Panc1 (cell line): ENCODE measurements around the gene HMX1. TPM values are rescaled to one million over a fixed set of nuclear protein-coding genes. Genes with fewer than 3 reads are reported as not detected.

Experiments
- ATAC-seq: fragments of 200-7000 bp; cut with Tn5 transposase; 2 replicates; pipeline ENCODE4 v1.9.1; 2020; ENCODE audit warnings: mild to moderate bottlenecking, moderate library complexity
- BruUV-seq: library from RNA; stranded (reverse); fragments of 400-500 nt; replicated peaks from 2 replicates; lab custom pipeline; 2021; lab: Mats Ljungman, UMichigan
- CTCF ChIA-PET: fragments of 300-600 bp; sonication (Branson Sonifier 250); formaldehyde crosslinking; loops from one replicate; lab custom pipeline; 2022; ENCODE audit warnings: antibody characterized with exemption; lab: Charles Lee
- POLR2A ChIA-PET: fragments of 300-600 bp; sonication (Branson Sonifier 250); formaldehyde crosslinking; loops from one replicate; lab custom pipeline; 2022; ENCODE audit warnings: antibody characterized with exemption; lab: Charles Lee
- DNase-seq: peaks from one replicate; pipeline ENCODE4 v3.0.0-alpha.2; 2010; ENCODE audit warnings: low read depth, low spot score
- H3K27ac ChIP-seq: 2 replicates; pipeline ENCODE4 v1.5.1; 2011; ENCODE audit warnings: mild to moderate bottlenecking, low read length, inconsistent platforms
- H3K27me3 ChIP-seq: fragments of 200-500 bp; sonication (Bioruptor generic); 2 replicates; pipeline ENCODE4 v1.6.0; 2014; ENCODE audit warnings: low read length, inconsistent platforms; ENCODE audit not compliant: control insufficient read depth, insufficient read depth
- H3K36me3 ChIP-seq: fragments of 200-500 bp; sonication (Bioruptor generic); 2 replicates; pipeline ENCODE4 v1.5.1; 2014; ENCODE audit warnings: inconsistent platforms, mild to moderate bottlenecking, low read length, moderate library complexity; ENCODE audit not compliant: control insufficient read depth, insufficient read depth
- H3K4me1 ChIP-seq: 2 replicates; pipeline ENCODE4 v1.5.1; 2011; ENCODE audit warnings: inconsistent platforms, mild to moderate bottlenecking, low read length, moderate library complexity; ENCODE audit not compliant: control insufficient read depth, insufficient read depth
- H3K4me3 ChIP-seq, 2 experiments: 2 replicates each; pipeline ENCODE4 v1.5.1; 2011 to 2012; ENCODE audit warnings: low read depth in 2 of 2, low read length in 2 of 2, mild to moderate bottlenecking in 2 of 2, inconsistent platforms in 1 of 2, moderate library complexity in 1 of 2
- H3K9me3 ChIP-seq: fragments of 200-500 bp; sonication (Bioruptor generic); 2 replicates; pipeline ENCODE4 v1.5.1; 2014; ENCODE audit warnings: low read depth, mild to moderate bottlenecking, inconsistent platforms, low read length, moderate library complexity; ENCODE audit not compliant: control insufficient read depth, insufficient read depth
- CTCF ChIP-seq: fragments of 450-650 bp; IDR thresholded peaks from 2 replicates; pipeline ENCODE4 v1.5.1; 2017; ENCODE audit warnings: mild to moderate bottlenecking
- POLR2AphosphoS5 ChIP-seq: IDR thresholded peaks from 2 replicates; pipeline ENCODE4 v1.6.1; 2012; ENCODE audit warnings: mild to moderate bottlenecking, low read depth, low read length, moderate library complexity
- SIN3A ChIP-seq: IDR thresholded peaks from 2 replicates; pipeline ENCODE4 v1.6.1; 2012; ENCODE audit warnings: low read depth, mild to moderate bottlenecking, low read length, moderate library complexity, borderline replicate concordance; ENCODE audit not compliant: insufficient read depth
- TCF7L2 ChIP-seq: IDR thresholded peaks from 2 replicates; pipeline ENCODE4 v1.6.1; 2011; ENCODE audit warnings: mild to moderate bottlenecking, low read depth, low read length, inconsistent platforms
- in situ Hi-C: cut with HindIII; loops from 2 replicates; pipeline ENCODE4 v1.10.0; 2016; ENCODE audit warnings: low sequenced_read_pairs, low pct_unique_long_range_greater_than_20kb
- intact Hi-C: fragments of 100-400 bp; cut with micrococcal nuclease; formaldehyde crosslinking; loops from one replicate; pipeline ENCODE4 v1.10.0; 2022; ENCODE audit not compliant: unreplicated experiment
- total RNA-seq: library from RNA; stranded (reverse); gene quantifications from one replicate; pipeline ENCODE4 v1.2.1, GENCODE V29; 2021; ENCODE audit not compliant: unreplicated experiment
- TF ChIP-seq, protein P1 (sequence below), 2 experiments: IDR thresholded peaks; 2 replicates each; pipeline ENCODE4 v1.6.1; 2011 to 2012; ENCODE audit warnings: low read depth in 2 of 2, control low read depth in 1 of 2, low read length in 1 of 2, mild to moderate bottlenecking in 1 of 2, moderate library complexity in 1 of 2; ENCODE audit not compliant: insufficient read depth in 1 of 2

Gene HMX1
- total RNA-seq, 1 experiment from 2014 or later = not detected

DNA sequence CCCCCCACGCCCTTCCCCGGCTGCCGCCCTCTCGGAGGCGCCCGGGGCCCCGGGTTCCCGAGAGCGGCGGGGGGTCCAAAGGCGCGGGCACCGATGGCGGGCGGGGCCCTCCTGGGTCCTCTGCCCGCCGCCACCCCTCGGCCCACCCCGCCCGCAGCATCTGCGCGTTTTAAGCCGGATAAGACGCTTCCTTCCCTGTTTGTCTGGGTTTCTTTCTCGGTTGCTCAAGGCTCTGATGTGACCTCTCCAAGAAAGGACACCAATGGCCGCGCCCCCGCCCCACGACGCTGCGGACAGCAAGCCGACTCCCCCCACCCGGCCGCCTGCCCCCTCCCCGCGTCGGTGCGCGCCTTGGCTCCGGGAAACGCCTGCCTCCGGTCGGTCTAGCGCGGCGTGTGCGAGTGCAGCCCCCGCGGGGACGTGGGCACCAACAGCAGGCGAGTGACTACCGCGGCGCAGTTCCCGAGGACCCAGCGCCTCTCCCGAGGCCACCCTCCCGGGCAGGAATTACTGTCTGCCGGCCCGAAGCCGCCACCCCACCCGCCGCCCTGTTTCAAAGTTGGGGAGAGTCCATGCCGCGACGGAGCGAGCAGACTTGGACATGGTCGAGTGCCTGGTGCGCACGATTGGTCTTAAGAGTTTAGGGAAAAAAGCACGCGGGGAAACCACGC, 21.1 kb upstream of the HMX1 start:
- DNase-seq = no peak
- no peak for TF ChIP-seq SIN3A
- TF ChIP-seq, protein P1, sequence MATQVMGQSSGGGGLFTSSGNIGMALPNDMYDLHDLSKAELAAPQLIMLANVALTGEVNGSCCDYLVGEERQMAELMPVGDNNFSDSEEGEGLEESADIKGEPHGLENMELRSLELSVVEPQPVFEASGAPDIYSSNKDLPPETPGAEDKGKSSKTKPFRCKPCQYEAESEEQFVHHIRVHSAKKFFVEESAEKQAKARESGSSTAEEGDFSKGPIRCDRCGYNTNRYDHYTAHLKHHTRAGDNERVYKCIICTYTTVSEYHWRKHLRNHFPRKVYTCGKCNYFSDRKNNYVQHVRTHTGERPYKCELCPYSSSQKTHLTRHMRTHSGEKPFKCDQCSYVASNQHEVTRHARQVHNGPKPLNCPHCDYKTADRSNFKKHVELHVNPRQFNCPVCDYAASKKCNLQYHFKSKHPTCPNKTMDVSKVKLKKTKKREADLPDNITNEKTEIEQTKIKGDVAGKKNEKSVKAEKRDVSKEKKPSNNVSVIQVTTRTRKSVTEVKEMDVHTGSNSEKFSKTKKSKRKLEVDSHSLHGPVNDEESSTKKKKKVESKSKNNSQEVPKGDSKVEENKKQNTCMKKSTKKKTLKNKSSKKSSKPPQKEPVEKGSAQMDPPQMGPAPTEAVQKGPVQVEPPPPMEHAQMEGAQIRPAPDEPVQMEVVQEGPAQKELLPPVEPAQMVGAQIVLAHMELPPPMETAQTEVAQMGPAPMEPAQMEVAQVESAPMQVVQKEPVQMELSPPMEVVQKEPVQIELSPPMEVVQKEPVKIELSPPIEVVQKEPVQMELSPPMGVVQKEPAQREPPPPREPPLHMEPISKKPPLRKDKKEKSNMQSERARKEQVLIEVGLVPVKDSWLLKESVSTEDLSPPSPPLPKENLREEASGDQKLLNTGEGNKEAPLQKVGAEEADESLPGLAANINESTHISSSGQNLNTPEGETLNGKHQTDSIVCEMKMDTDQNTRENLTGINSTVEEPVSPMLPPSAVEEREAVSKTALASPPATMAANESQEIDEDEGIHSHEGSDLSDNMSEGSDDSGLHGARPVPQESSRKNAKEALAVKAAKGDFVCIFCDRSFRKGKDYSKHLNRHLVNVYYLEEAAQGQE (IDR thresholded peaks at IDR 0.05; ENCODE audit: insufficient read depth in 1 of 2, low read depth in 2 of 2, low read length in 1 of 2) = no peak
- TF ChIP-seq CTCF = no peak
- no peak for TF ChIP-seq POLR2AphosphoS5
- TF ChIP-seq TCF7L2 = no peak
- intact Hi-C loops (no loop called here), in situ Hi-C loops (no loop called here)
- ChIA-PET CTCF (no interaction called here), POLR2A (no interaction called here)
- Histone ChIP-seq H3K27me3 (no peaks in the 10 kb centered on the region), H3K27ac (no peak overlapping the region), H3K4me1 (no peaks in the 10 kb centered on the region), H3K4me3 (no peak overlapping the region), H3K36me3 (no peaks in the 10 kb centered on the region), H3K9me3 (no peaks in the 10 kb centered on the region)
- ATAC-seq = no peak
- no TSS peak for BruUV-seq

DNA sequence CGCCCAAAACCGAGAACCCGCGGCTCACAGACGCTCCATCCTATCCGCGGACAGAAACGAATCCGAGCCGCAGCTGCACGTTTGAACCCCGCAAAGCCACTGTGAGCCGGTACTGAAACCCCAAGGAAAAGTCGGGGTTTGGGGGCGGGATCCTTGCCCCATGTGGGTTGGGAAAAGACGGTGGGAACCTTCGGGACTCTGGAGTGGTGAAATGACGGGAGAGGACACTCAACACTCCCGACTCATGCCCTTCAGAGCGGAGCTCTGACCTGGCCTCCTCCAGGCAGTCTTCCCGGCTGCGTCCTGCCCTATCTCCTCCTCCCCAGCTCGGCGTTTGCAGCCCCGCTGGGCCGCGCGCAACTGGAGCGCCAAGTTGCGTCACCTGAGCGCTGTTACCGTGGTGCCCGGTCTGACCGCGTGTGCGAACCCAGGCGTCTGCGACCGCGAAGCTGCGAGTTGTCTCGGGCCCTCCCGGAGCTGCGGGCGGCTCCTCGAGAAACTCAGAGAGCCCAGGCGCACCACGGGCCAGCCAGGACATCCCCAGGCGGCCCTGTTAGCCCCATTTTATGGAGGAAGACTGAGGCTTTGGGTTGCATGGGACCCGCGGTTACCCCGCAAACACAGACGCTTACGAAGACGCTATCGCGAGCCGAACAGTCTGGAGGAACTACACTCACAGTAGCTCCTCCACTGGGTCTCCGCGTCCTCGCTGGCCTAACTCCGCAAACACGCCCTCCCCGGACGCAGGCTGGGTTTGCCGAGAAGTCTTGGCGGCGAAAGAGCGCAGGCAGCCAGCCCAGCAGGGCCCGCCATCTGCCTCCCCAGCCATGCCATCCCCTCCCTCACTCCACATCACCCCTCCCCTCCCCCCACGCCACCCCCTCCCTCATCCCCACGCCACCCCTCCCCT, 20.3 kb upstream of the HMX1 start:
- no peak for ATAC-seq

More for the DNA sequence above, 20.3 kb upstream of the HMX1 start:
- H3K4me1 ChIP-seq = no peaks in the 10 kb centered on the region
- intact Hi-C loops (no loop called here), in situ Hi-C loops (no loop called here)
- CTCF ChIA-PET = no interaction called here
- no peak for TF ChIP-seq SIN3A
- no peak for TF ChIP-seq POLR2AphosphoS5
- TF ChIP-seq CTCF = no peak
- no peak for TF ChIP-seq TCF7L2
- no peaks in the 10 kb centered on the region for H3K9me3 ChIP-seq
- no TSS peak for BruUV-seq
- no peaks in the 10 kb centered on the region for H3K27me3 ChIP-seq
- no peaks in the 10 kb centered on the region for H3K36me3 ChIP-seq
- POLR2A ChIA-PET = no interaction called here
- H3K27ac ChIP-seq = no peak overlapping the region
- no peak overlapping the region for H3K4me3 ChIP-seq
- DNase-seq = no peak
